22Rv1 (cell line): ENCODE results near the gene LSP1.

ENCODE experiments used
- H3K27ac ChIP-seq: fragments of 450-650 bp; 2 replicates; pipeline ENCODE4 v1.5.1; 2017
- CTCF ChIP-seq: fragments of 450-650 bp; IDR thresholded peaks from 2 replicates; pipeline ENCODE4 v1.5.1; 2017; ENCODE audit warnings: mild to moderate bottlenecking
- ZFX ChIP-seq: fragments of 450-650 bp; IDR thresholded peaks from 2 replicates; pipeline ENCODE4 v1.6.1; 2017; ENCODE audit warnings: antibody characterized with exemption, borderline replicate concordance

LSP1 gene

GRCh38 chr11:1821562-1821961 is 31.3 kb upstream of the LSP1 start:
- no peak for TF ChIP-seq CTCF
- no peak for TF ChIP-seq ZFX
- no peak overlapping the region for H3K27ac ChIP-seq

- TF ChIP-seq CTCF (no peak), ZFX (no peak)
- no peak overlapping the region for H3K27ac ChIP-seq
Measured at GRCh38 chr11:1822648-1823375, 30.1 kb upstream of the LSP1 start.

GRCh38 chr11:1823376-1824220 is 29.3 kb upstream of the LSP1 start:
- H3K27ac ChIP-seq, result no peak overlapping the region
- TF ChIP-seq ZFX (no peak), CTCF (no peak)

- TF ChIP-seq ZFX, result no peak
- no peak for TF ChIP-seq CTCF
Measured at GRCh38 chr11:1824221-1825038, 28.5 kb upstream of the LSP1 start.

GRCh38 chr11:1825039-1825740 is 27.7 kb upstream of the LSP1 start:
- TF ChIP-seq CTCF, result peak; percentile 78
- no peak for TF ChIP-seq ZFX
- H3K27ac ChIP-seq, result no peak overlapping the region

More at GRCh38 chr11:1824221-1825038, 28.5 kb upstream of the LSP1 start:
- H3K27ac ChIP-seq, result no peak overlapping the region

GRCh38 chr11:1825785-1826451 is 27.0 kb upstream of the LSP1 start:
- TF ChIP-seq CTCF (no peak), ZFX (no peak)
- no peak overlapping the region for H3K27ac ChIP-seq
